ENCODE measurements around the gene CCL27.

GRCh38 chr9:34651321-34651720, 11.1 kb downstream of the CCL27 start:
- TF ChIP-seq CTCF (conservative IDR thresholded peaks at IDR 0.05; ENCODE audit: low read length) (no peak), EZH2phosphoT487 (IDR thresholded peaks at IDR 0.05; ENCODE audit: borderline replicate concordance) (no peak)
